K562 (cell line): ENCODE measurements around the gene APOA1. TPM values are rescaled to one million over a fixed set of nuclear protein-coding genes. Genes with fewer than 3 reads are reported as not detected.

ENCODE experiments used
- ATAC-seq: fragments of 200-7000 bp; cut with Tn5 transposase; 3 replicates; pipeline ENCODE4 v1.9.1; 2020; ENCODE audit warnings: moderate library complexity
- BruUV-seq: library from RNA; stranded (reverse); fragments of 400-500 nt; replicated peaks from 2 replicates; lab custom pipeline; 2021; lab: Mats Ljungman, UMichigan
- CTCF ChIA-PET: fragments of 300-600 bp; formaldehyde crosslinking; extraction: SDS; loops from one replicate; lab custom pipeline; 2021; ENCODE audit warnings: low intra/inter-chr PET ratio; lab: Yijun Ruan, JAX
- POLR2A ChIA-PET: fragments of 300-600, 350-650 bp; sonication (Branson Sonifier 250); formaldehyde crosslinking; extraction: SDS; loops from one replicate; lab custom pipeline; 2021; ENCODE audit warnings: antibody characterized with exemption, inconsistent platforms; lab: Yijun Ruan, JAX
- DNase-seq, 4 experiments: peaks; one replicate each; pipeline versions ENCODE4 v3.0.0 to v3.0.0-alpha.2; 2011 to 2018; ENCODE audit warnings: low spot score in 3 of 4, mixed read lengths in 3 of 4; ENCODE audit errors: extremely low read depth in 1 of 4
- FAIRE-seq: peaks from 2 replicates; lab custom pipeline; 2011; peaks lifted over from hg19 to GRCh38; lab: Jason Lieb, UNC
- H2AFZ ChIP-seq: 2 replicates; pipeline ENCODE4 v1.6.0; 2011; ENCODE audit warnings: low read depth, low read length, control low read depth, inconsistent platforms
- H3K27ac ChIP-seq: fragments of 200-600 bp; 3 replicates; pipeline ENCODE4 v1.8.0; 2011; ENCODE audit warnings: low read depth, mild to moderate bottlenecking, control low read depth, inconsistent platforms, low read length, moderate library complexity, mixed read lengths; ENCODE audit errors: extremely low read depth
- H3K27me3 ChIP-seq, 2 experiments: fragments of 300-600 bp in 1 of 2; 2 replicates in 1 of 2; 3 replicates in 1 of 2; pipeline versions ENCODE4 v1.6.0 to v1.8.0; 2011; ENCODE audit warnings: inconsistent platforms in 2 of 2, low read length in 2 of 2, mild to moderate bottlenecking in 1 of 2, mixed read lengths in 1 of 2, moderate library complexity in 1 of 2; ENCODE audit not compliant: control insufficient read depth in 2 of 2, insufficient read depth in 2 of 2
- H3K36me3 ChIP-seq: fragments of 300-600 bp; 3 replicates; pipeline ENCODE4 v1.8.0; 2011; ENCODE audit warnings: mild to moderate bottlenecking, low read length, inconsistent platforms; ENCODE audit not compliant: control insufficient read depth, insufficient read depth
- H3K4me1 ChIP-seq, 2 experiments: fragments of 200-600 bp in 1 of 2; replicated peaks in 1 of 2; 2 replicates in 1 of 2; 3 replicates in 1 of 2; pipeline versions ENCODE4 v1.5.1 to v1.8.0; 2011; ENCODE audit warnings: inconsistent platforms in 2 of 2, low read length in 2 of 2, mild to moderate bottlenecking in 1 of 2, mixed read lengths in 1 of 2, moderate library complexity in 1 of 2; ENCODE audit not compliant: control insufficient read depth in 2 of 2, insufficient read depth in 2 of 2
- H3K4me2 ChIP-seq: 2 replicates; pipeline ENCODE4 v1.6.1; 2011; ENCODE audit warnings: low read length, control low read depth, inconsistent platforms, mixed read lengths; ENCODE audit not compliant: insufficient read depth
- H3K4me3 ChIP-seq: fragments of 200-600 bp; sonication (generic), shearing (Covaris generic); 2 replicates; pipeline ENCODE4 v1.5.1; 2016; ENCODE audit warnings: control low read depth, inconsistent platforms
- H3K79me2 ChIP-seq: fragments of 200-600 bp; 3 replicates; pipeline ENCODE4 v1.8.0; 2011; ENCODE audit warnings: low read length, inconsistent platforms; ENCODE audit not compliant: control insufficient read depth, insufficient read depth
- H3K9ac ChIP-seq, 2 experiments: 2 replicates each; pipeline versions ENCODE4 v1.6.0 to v1.6.1; 2011; ENCODE audit warnings: low read depth in 2 of 2, low read length in 2 of 2, control low read depth in 1 of 2, inconsistent platforms in 1 of 2, mild to moderate bottlenecking in 1 of 2, mixed read lengths in 1 of 2; ENCODE audit not compliant: insufficient read depth in 1 of 2
- H3K9me1 ChIP-seq: one replicate; pipeline ENCODE4 v1.6.0; 2011; ENCODE audit warnings: inconsistent platforms, mild to moderate bottlenecking, low read length, moderate library complexity; ENCODE audit not compliant: control insufficient read depth, insufficient read depth
- H3K9me3 ChIP-seq: replicated peaks from 2 replicates; pipeline ENCODE4 v1.5.1; 2011; ENCODE audit warnings: low read depth, low read length, inconsistent platforms; ENCODE audit not compliant: control insufficient read depth, insufficient read depth
- H4K20me1 ChIP-seq: replicated peaks from 2 replicates; pipeline ENCODE4 v1.6.1; 2011; ENCODE audit warnings: low read length, inconsistent platforms, mixed read lengths; ENCODE audit not compliant: control insufficient read depth, insufficient read depth
- ARID1B ChIP-seq: fragments of 450-650 bp; IDR thresholded peaks from 2 replicates; pipeline ENCODE4 v1.6.1; 2016; ENCODE audit warnings: antibody characterized with exemption, mild to moderate bottlenecking, inconsistent platforms
- BRF1 ChIP-seq: IDR thresholded peaks from 3 replicates; pipeline ENCODE4 v1.6.1; 2011; ENCODE audit warnings: borderline replicate concordance, mild to moderate bottlenecking; ENCODE audit not compliant: insufficient read length; ENCODE audit errors: extremely low read depth
- DMBX1 ChIP-seq: fragments of 250-450 bp; sonication (Bioruptor Pico); IDR thresholded peaks from 2 replicates; pipeline ENCODE4 v1.8.0; 2022; ENCODE audit warnings: inconsistent platforms, mild to moderate bottlenecking, moderate library complexity, borderline replicate concordance
- SMARCC2 ChIP-seq: fragments of 450-650 bp; IDR thresholded peaks from 2 replicates; pipeline ENCODE4 v1.6.1; 2017; ENCODE audit warnings: antibody characterized with exemption, moderate library complexity, mild to moderate bottlenecking, low read depth
- WGBS: fragments of 100-300 bp; shearing (Covaris generic); methylation state at CpG from one replicate; pipeline ENCODE4 v1.1.6; 2016; ENCODE audit warnings: low coverage, mixed read lengths; ENCODE audit not compliant: insufficient coverage; ENCODE audit errors: missing lambda C conversion rate; 5-methylcytosine and 5-hydroxymethylcytosine counted together
- in situ Hi-C: fragments of 300-500 bp; cut with MboI; formaldehyde crosslinking; loops from 4 replicates; pipeline ENCODE4 v1.15.0; 2018; ENCODE audit warnings: inconsistent platforms, mixed read lengths
- intact Hi-C: fragments of 100-400 bp; cut with micrococcal nuclease; formaldehyde crosslinking; loops from 2 replicates; pipeline ENCODE4 v1.14.2; 2022
- polyA plus RNA-seq, 8 experiments: library from polyadenylated mRNA; depleted of rRNA in 4 of 8; stranded (reverse) in 5 of 8; unstranded in 3 of 8; fragments of >200 nt; fragmentation: Nextera tagmentation in 2 of 8; fragmentation: Illumina TruSeq in 1 of 8; extraction: Ambion mirVana in 2 of 8; extraction: Trizol in 1 of 8; gene quantifications; 2 replicates each; pipeline versions ENCODE4 v1.2.1 to v1.2.3, GENCODE V29; 2011 to 2014; ENCODE audit warnings: inconsistent platforms in 1 of 8, missing spikeins in 1 of 8
- total RNA-seq, 7 experiments: library from RNA; depleted of rRNA in 6 of 7; stranded (reverse); fragments of >200 nt in 6 of 7; fragmentation: Illumina TruSeq in 2 of 7; extraction: Trizol in 2 of 7; gene quantifications; 2 replicates each; pipeline versions ENCODE4 v1.2.1 to v1.2.3, GENCODE V29; 2011 to 2021; ENCODE audit warnings: low replicate concordance in 1 of 7
- TF ChIP-seq, protein P1 (sequence below): fragments of 450-650 bp; conservative IDR thresholded peaks from 2 replicates; pipeline ENCODE4 v1.6.1; 2016; ENCODE audit warnings: missing genetic modification characterization, low read depth, mild to moderate bottlenecking, control low read depth, missing compliant biosample characterization
- TF ChIP-seq, protein P2 (sequence below): fragments of 450-650 bp; IDR thresholded peaks from 2 replicates; pipeline ENCODE4 v1.6.1; 2017; ENCODE audit warnings: antibody characterized with exemption

Gene APOA1
- total and polyA plus RNA-seq, 9 of the 15 experiments (the other 6 are each of a cell fraction or from before 2014, with no cell fraction given): 1.8 TPM; not detected in 8

DNA sequence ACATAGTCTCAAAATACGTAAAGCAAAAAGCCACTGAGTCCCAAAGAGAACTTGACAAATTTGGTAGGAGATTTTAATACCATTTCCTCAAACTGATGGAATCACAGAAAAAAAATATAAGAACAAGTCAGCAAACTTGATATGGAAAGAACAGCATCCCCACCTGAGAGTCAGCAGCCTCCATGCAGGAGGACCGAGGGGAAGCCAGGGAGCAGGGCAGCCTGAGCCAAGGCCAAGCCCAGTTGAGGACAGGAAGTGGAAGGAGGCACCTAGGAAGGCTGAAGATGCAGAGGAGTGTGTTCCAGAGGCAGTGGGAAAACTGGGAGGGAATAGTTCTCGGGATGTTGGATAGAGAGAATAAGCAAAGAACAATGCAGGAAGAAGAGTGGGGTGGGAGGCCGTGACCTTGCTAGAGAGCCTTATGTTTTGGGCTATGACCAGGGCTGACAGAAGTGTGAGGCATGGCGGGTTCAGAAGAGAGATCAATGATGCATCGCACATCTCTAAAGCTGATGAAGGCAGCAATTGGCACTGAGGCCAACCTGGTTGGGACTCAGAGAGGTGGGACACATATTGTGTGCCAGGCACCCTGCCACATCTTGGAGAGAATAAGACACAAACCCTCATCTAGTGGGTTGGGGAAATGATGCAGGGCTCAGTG, 29.7 kb downstream of the APOA1 start:
- H3K4me1 ChIP-seq: no peaks in the 10 kb centered on the region; a peak in 1 of 5 replicates
- ChIA-PET POLR2A (no interaction called here), CTCF (no interaction called here)
- no peak overlapping the region for H3K9ac ChIP-seq
- H3K4me3 ChIP-seq: no peak overlapping the region
- H3K4me2 ChIP-seq: no peak overlapping the region
- no peak overlapping the region for H2AFZ ChIP-seq
- no peaks in the 10 kb centered on the region for H3K79me2 ChIP-seq
- peaks cover 4 to 14% of the 10 kb centered on the region in 2 experiments; a peak in 4 of 5 replicates for H3K27me3 ChIP-seq
- no peaks in the 10 kb centered on the region for H3K9me1 ChIP-seq
- no peaks in the 10 kb centered on the region; the same call in 1 of the 2 replicates for H4K20me1 ChIP-seq
- H3K27ac ChIP-seq: no peak overlapping the region
- ATAC-seq (no peak; the same call in 2 of the 3 replicates), DNase-seq (no peak), FAIRE-seq (no peak)
- no peaks in the 10 kb centered on the region for H3K36me3 ChIP-seq
- in situ Hi-C loops: no loop called here
- no TSS peak for BruUV-seq
- WGBS: 16% methylated on average over 6 of the region's 6 CpGs
- intact Hi-C loops: no loop called here
- H3K9me3 ChIP-seq: no peaks in the 10 kb centered on the region
- TF ChIP-seq, protein P1, sequence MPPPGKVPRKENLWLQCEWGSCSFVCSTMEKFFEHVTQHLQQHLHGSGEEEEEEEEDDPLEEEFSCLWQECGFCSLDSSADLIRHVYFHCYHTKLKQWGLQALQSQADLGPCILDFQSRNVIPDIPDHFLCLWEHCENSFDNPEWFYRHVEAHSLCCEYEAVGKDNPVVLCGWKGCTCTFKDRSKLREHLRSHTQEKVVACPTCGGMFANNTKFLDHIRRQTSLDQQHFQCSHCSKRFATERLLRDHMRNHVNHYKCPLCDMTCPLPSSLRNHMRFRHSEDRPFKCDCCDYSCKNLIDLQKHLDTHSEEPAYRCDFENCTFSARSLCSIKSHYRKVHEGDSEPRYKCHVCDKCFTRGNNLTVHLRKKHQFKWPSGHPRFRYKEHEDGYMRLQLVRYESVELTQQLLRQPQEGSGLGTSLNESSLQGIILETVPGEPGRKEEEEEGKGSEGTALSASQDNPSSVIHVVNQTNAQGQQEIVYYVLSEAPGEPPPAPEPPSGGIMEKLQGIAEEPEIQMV (tag): peak; percentile 87
- TF ChIP-seq BRF1 (no peak), DMBX1 (CRISPR knock-in tag) (no peak), ARID1B (no peak), SMARCC2 (no peak)
- TF ChIP-seq, protein P2, sequence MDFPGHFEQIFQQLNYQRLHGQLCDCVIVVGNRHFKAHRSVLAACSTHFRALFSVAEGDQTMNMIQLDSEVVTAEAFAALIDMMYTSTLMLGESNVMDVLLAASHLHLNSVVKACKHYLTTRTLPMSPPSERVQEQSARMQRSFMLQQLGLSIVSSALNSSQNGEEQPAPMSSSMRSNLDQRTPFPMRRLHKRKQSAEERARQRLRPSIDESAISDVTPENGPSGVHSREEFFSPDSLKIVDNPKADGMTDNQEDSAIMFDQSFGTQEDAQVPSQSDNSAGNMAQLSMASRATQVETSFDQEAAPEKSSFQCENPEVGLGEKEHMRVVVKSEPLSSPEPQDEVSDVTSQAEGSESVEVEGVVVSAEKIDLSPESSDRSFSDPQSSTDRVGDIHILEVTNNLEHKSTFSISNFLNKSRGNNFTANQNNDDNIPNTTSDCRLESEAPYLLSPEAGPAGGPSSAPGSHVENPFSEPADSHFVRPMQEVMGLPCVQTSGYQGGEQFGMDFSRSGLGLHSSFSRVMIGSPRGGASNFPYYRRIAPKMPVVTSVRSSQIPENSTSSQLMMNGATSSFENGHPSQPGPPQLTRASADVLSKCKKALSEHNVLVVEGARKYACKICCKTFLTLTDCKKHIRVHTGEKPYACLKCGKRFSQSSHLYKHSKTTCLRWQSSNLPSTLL: peak; percentile 69
- TF ChIP-seq, all 486 proteins: peak for 2
